Bronchial epithelial cell (primary cell): Measurements from ENCODE around the gene CLSTN1. TPM values are rescaled to one million over a fixed set of nuclear protein-coding genes. Genes with fewer than 3 reads are reported as not detected.

Experiments used
- DNase-seq: peaks from one replicate; pipeline ENCODE4 v3.0.0-alpha.2; 2010; ENCODE audit warnings: low read depth
- FAIRE-seq: peaks from 2 replicates; lab custom pipeline; 2011; peaks lifted over from hg19 to GRCh38; lab: Jason Lieb, UNC
- H3K27me3 ChIP-seq: 2 replicates; pipeline ENCODE4 v1.5.1; 2011; ENCODE audit warnings: low read length; ENCODE audit not compliant: control insufficient read depth, insufficient read depth
- H3K36me3 ChIP-seq: 2 replicates; pipeline ENCODE4 v1.5.1; 2011; ENCODE audit warnings: low read length; ENCODE audit not compliant: control insufficient read depth, insufficient read depth
- H3K4me3 ChIP-seq: 2 replicates; pipeline ENCODE4 v1.5.1; 2011; ENCODE audit warnings: mild to moderate bottlenecking, low read depth, low read length, control low read depth
- total RNA-seq: library from RNA; depleted of rRNA; stranded (reverse); fragments of >200 nt; gene quantifications from 2 replicates; pipeline ENCODE4 v1.2.1, GENCODE V29; 2014
- TF ChIP-seq, protein P1 (sequence below): IDR thresholded peaks from 2 replicates; pipeline ENCODE4 v1.5.1; 2011; ENCODE audit warnings: mild to moderate bottlenecking, moderate library complexity, low read length, control low read depth, inconsistent platforms; ENCODE audit not compliant: insufficient read depth, severe bottlenecking

The CLSTN1 gene
- total RNA-seq, 1 donor from 2014 or later, result 142 TPM

DNA sequence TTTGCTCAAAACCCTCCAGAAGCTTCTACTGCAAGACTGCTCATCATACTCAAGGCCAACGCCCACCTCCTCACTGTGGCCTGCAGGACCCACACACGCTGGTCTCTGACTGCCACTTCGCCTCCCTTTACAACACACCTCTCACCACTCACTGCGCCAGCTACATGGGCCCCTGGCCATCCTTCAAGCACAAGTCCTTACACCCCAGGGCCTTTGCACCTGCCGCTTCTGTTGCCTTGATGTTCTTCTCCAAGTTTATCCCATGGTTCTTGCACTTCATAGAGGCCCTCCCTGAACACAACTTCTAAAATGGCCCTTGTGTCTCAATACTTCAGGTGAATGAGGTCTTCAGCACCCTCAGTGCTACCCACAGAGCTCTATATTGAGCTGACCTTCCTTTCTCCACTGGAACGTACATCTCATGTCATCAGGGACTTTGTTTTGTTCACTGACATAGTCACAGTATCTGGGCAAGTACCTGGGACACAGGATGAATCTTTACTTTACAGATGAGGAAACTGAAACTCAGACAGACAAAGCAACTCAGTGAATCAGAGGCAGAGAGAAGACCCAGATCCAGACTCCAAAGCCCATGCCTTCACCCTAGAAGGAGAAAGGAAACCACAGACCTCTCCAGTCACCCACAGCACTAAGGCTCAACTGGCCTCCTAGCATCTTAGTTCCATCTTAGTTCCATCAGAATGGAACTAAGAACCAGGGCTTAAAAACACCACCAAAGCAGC is 34.7 kb upstream of the CLSTN1 start:
- H3K27me3 ChIP-seq, result no peaks in the 10 kb centered on the region
- H3K4me3 ChIP-seq, result no peak overlapping the region
- DNase-seq, result no peak
- TF ChIP-seq, protein P1, sequence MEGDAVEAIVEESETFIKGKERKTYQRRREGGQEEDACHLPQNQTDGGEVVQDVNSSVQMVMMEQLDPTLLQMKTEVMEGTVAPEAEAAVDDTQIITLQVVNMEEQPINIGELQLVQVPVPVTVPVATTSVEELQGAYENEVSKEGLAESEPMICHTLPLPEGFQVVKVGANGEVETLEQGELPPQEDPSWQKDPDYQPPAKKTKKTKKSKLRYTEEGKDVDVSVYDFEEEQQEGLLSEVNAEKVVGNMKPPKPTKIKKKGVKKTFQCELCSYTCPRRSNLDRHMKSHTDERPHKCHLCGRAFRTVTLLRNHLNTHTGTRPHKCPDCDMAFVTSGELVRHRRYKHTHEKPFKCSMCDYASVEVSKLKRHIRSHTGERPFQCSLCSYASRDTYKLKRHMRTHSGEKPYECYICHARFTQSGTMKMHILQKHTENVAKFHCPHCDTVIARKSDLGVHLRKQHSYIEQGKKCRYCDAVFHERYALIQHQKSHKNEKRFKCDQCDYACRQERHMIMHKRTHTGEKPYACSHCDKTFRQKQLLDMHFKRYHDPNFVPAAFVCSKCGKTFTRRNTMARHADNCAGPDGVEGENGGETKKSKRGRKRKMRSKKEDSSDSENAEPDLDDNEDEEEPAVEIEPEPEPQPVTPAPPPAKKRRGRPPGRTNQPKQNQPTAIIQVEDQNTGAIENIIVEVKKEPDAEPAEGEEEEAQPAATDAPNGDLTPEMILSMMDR, result no peak
- peaks cover 5% of the 10 kb centered on the region for H3K36me3 ChIP-seq
- FAIRE-seq, result peak; percentile 83

DNA sequence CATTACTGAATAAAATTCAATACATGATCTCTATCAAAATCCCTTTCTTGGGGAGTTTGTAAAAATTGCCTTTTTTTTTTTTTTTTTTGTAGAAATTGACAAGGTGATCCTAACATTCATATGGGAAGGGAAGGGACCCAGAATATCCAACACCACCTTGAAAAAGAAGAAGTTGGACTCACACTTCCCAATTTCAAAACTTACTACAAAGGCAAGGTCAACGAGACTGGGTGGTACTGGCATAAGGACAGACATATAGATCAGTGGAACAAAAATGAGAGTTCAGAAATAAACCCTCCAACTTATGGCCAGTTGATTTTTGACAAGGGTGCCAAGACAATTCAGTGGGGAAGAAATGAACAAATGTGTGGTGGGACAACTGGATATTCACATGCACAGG is 31.4 kb upstream of the CLSTN1 start:
- Histone ChIP-seq H3K27me3 (no peaks in the 10 kb centered on the region), H3K4me3 (no peak overlapping the region), H3K36me3 (peaks cover 8% of the 10 kb centered on the region)
- DNase-seq, result no peak
- TF ChIP-seq, protein P1, result no peak
- FAIRE-seq, result no peak

DNA sequence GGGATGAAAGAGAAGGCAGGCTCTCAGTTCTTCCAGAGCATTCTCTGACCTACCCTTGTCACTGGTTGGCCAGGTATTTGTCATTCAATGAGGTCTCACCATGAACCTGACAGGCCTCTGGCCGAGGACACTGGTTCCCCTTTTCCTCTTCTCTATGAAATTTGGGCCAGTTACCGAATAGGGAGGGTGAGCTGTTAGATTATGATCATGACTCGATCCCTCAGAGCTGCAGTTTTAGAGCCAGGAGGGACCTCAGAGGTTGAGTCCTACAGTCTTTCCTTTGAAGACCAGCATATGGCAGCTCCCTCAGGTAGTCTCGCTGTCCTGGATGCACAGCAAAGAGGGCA is 29.5 kb upstream of the CLSTN1 start:
- TF ChIP-seq, protein P1, result no peak
- FAIRE-seq, result no peak

DNA sequence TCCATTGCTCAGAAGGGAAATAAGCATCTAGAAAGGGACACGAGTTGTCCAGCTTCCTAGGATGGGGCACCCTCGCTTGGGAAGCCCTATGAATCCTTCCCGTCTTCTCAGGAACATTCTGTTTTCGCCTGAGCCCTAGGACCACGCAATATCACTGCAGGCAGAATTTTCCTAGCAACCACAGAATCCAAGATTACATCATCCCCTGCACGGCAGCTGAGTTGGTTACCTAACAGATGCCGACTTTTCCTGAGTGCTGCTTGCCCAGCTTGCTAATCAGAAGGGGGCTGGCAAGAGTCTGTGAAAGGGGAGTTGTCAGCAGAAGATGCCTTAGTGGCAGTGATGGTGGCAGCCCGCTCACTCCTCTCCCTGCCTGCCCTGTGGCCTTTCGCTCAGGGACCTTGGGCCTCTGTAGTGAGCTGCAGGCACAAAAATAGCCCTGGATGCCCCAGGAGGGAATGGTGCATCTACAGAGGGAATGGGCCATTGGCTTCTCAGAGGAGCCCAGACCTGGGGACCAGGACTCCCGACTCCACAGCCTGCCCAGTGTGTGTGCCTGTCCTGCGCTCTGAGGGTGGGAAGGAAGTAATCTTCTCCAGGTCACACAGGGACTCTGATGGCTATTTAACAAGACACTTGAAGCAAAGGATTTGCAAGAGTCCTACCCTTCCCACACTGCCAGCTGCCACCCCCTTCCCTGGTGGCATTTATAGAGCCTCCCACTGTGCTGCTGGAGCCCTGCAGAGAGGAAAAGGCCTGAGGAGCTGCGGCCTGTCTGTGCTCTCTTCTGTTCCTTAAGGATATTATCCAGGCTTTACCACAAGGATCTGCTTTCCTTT is 28.9 kb upstream of the CLSTN1 start:
- TF ChIP-seq, protein P1, result no peak
- FAIRE-seq (peak; percentile 40), DNase-seq (no peak)
- no peak overlapping the region for H3K4me3 ChIP-seq
- peaks cover 12% of the 10 kb centered on the region for H3K36me3 ChIP-seq
- H3K27me3 ChIP-seq, result no peaks in the 10 kb centered on the region

More for the DNA sequence above, 29.5 kb upstream of the CLSTN1 start:
- Histone ChIP-seq H3K4me3 (no peak overlapping the region), H3K27me3 (no peaks in the 10 kb centered on the region), H3K36me3 (peaks cover 14% of the 10 kb centered on the region)
- no peak for DNase-seq

DNA sequence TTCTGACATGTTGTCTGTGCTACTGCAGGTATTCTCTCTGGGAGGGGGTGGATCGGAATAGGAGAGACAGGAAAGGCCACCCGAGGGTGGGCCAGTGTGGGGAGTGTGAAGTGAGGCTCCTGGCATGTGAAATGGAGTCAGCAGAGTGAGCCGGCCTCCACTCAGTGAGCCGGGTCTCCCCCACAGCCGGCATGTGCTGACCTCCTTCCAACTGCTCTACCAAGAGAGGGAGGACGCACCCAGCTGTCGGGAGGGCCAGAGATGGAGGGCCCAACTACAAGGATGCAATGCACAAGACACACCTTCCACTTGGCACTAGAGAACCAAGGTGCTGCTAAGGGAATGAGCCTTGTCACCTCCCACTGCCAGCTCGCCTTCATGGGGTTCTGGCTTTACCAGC is 28.2 kb upstream of the CLSTN1 start:
- Histone ChIP-seq H3K36me3 (peaks cover 12% of the 10 kb centered on the region), H3K27me3 (no peaks in the 10 kb centered on the region), H3K4me3 (no peak overlapping the region)
- TF ChIP-seq, protein P1, result no peak
- DNase-seq (no peak), FAIRE-seq (no peak)
